Measurements from ENCODE around the gene CPEB3.

Gene CPEB3

GRCh38 chr10:92081641-92082040 lies 209.2 kb downstream of the CPEB3 start:
- Histone ChIP-seq H3K27me3 (ENCODE audit: insufficient read depth, low read length) (no peaks in the 10 kb centered on the region), H3K4me3 (ENCODE audit: low read length) (no peak overlapping the region), H2AFZ (ENCODE audit: low read depth, low read length) (no peak overlapping the region), H3K4me1 (ENCODE audit: insufficient read depth, low read length) (no peaks in the 10 kb centered on the region), H3K36me3 (ENCODE audit: insufficient read depth, low read length) (no peaks in the 10 kb centered on the region), H3K9me3 (ENCODE audit: low read length) (no peaks in the 10 kb centered on the region)

DNA sequence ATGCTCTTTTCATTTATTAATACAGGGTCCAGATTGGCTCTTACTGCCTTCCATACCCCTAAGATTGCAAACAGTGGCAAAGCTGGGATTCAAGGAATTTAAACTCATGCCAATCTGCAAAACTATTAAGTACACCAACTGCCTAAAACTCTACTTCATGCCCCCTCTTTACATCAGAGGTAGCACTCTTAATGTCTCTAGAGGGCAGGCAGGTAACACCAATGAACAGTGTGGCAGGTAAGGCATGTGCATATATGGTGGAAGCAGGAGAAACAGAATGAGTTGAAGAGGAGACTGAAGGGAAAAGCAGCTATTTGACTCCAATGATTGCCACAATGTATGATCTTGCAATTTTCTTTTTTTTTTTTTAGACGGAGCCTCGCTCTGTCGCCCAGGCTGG lies 210.6 kb downstream of the CPEB3 start:
- Histone ChIP-seq H3K27me3 (ENCODE audit: insufficient read depth, low read length) (no peaks in the 10 kb centered on the region), H3K9me3 (ENCODE audit: low read length) (no peaks in the 10 kb centered on the region), H2AFZ (ENCODE audit: low read depth, low read length) (no peak overlapping the region), H3K4me3 (ENCODE audit: low read length) (no peak overlapping the region), H3K4me1 (ENCODE audit: insufficient read depth, low read length) (no peaks in the 10 kb centered on the region), H3K36me3 (ENCODE audit: insufficient read depth, low read length) (no peaks in the 10 kb centered on the region)

- no peaks in the 10 kb centered on the region for H3K27me3 ChIP-seq (ENCODE audit: insufficient read depth, low read length)
- H3K9me3 ChIP-seq (ENCODE audit: low read length) = no peaks in the 10 kb centered on the region
- no peaks in the 10 kb centered on the region for H3K36me3 ChIP-seq (ENCODE audit: insufficient read depth, low read length)
- H2AFZ ChIP-seq (ENCODE audit: low read depth, low read length) = no peak overlapping the region
- H3K4me3 ChIP-seq (ENCODE audit: low read length) = no peak overlapping the region
- H3K4me1 ChIP-seq (ENCODE audit: insufficient read depth, low read length) = no peaks in the 10 kb centered on the region
Measured at GRCh38 chr10:92079003-92079402, 211.9 kb downstream of the CPEB3 start.

DNA sequence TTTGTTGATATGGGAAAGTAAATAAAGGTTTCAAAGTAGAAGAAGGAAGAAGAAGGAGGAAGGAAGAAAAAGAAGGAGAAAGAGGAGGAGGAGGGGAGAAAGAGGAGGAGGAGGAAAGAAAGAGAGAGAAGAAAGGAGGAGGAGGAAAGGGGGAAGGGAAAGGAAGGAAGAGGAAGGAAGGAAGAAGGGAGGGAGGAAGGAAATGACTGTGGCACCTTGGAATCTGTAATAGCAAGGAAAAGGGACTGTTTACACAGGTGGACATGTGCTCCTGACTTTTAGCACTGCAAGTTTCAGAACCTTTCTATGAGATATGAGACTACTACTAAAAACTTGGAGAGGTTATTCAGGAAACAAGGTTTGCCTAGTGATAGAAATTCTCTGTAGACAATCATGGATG lies 214.2 kb downstream of the CPEB3 start:
- Histone ChIP-seq H3K9me3 (ENCODE audit: low read length) (no peaks in the 10 kb centered on the region), H3K4me3 (ENCODE audit: low read length) (no peak overlapping the region), H3K36me3 (ENCODE audit: insufficient read depth, low read length) (no peaks in the 10 kb centered on the region), H3K27me3 (ENCODE audit: insufficient read depth, low read length) (no peaks in the 10 kb centered on the region), H2AFZ (ENCODE audit: low read depth, low read length) (no peak overlapping the region), H3K4me1 (ENCODE audit: insufficient read depth, low read length) (no peaks in the 10 kb centered on the region)

DNA sequence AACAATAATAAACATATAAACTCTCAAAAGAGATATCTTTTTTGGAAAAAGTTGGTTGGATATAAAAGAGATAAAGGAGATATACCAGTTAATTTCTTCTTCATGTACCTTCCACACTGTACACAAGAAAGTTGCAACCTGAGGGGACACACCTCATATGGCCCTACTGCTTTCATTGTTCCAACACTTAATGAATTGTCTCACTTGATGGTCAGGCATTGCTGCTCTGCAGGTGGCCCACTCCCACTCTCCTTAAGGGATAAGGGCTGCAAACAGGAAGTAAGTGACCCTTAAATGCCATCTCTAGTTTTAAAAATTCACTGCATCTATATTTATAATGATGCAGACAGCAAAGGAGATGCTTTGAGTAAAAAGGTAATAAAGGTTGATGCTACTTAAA lies 215.0 kb downstream of the CPEB3 start:
- H3K27me3 ChIP-seq (ENCODE audit: insufficient read depth, low read length) = no peaks in the 10 kb centered on the region
- H3K36me3 ChIP-seq (ENCODE audit: insufficient read depth, low read length) = no peaks in the 10 kb centered on the region
- no peaks in the 10 kb centered on the region for H3K9me3 ChIP-seq (ENCODE audit: low read length)

DNA sequence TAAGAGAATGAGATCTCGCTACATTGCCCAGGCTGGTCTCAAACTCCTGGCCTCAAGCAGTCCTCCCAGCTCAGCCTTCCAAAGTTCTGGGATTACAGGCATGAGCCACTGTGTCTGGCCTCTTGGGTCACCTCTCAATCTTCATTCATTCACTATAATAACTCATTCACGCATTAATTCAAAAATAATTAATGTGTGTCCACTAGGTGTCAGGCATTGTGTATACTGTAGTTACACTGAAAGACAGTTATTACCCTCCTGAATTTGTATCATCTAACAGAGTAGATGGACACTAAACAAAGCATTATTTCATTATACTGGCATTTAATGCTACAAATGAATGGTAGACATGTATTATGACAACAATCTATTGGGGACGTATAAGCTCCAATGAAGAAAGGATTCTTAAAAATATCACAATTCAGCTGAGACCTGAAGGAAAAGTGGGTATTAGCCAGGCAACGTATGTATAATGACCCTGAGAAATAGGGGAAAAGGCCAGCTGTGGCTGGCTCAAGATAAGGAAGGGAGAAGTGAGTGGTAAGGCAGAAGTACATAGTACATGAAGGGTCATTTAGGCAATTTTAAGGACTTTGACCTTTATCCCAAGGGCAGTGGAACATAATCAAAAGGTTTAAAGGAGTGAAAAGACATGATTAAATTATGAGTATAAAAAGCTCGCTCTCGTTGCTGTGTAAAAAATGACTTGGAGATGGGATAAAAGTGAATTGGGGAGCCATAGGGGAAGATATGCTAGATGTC lies 216.6 kb downstream of the CPEB3 start:
- Histone ChIP-seq H2AFZ (ENCODE audit: low read depth, low read length) (no peak overlapping the region), H3K9me3 (ENCODE audit: low read length) (no peaks in the 10 kb centered on the region), H3K36me3 (ENCODE audit: insufficient read depth, low read length) (no peaks in the 10 kb centered on the region), H3K27me3 (ENCODE audit: insufficient read depth, low read length) (no peaks in the 10 kb centered on the region), H3K4me3 (ENCODE audit: low read length) (no peak overlapping the region), H3K4me1 (ENCODE audit: insufficient read depth, low read length) (no peaks in the 10 kb centered on the region)

More for the DNA sequence above, 215.0 kb downstream of the CPEB3 start:
- no peak overlapping the region for H2AFZ ChIP-seq (ENCODE audit: low read depth, low read length)
- no peak overlapping the region for H3K4me3 ChIP-seq (ENCODE audit: low read length)
- no peaks in the 10 kb centered on the region for H3K4me1 ChIP-seq (ENCODE audit: insufficient read depth, low read length)

DNA sequence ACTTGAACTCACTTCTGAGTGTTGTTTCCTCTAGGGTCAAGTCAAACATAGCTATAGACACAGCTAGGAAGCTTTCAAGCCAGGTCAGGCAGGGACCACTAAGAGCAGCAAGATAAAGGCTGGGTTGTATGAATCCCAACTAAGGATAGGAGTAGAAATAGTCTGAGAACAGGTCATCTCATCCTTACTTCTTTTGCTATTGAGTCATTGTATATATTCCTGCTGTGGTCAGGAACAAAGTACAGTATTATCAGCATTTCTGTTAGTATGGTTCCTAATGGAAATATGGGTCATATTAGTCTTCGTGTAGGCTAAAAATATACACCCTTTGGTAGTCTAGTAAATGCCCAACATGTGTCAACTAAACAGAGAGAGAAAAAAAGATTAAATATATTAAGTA lies 222.0 kb downstream of the CPEB3 start:
- no peaks in the 10 kb centered on the region for H3K27me3 ChIP-seq (ENCODE audit: insufficient read depth, low read length)
- no peak overlapping the region for H3K4me3 ChIP-seq (ENCODE audit: low read length)
- H3K4me1 ChIP-seq (ENCODE audit: insufficient read depth, low read length) = no peaks in the 10 kb centered on the region
- no peaks in the 10 kb centered on the region for H3K9me3 ChIP-seq (ENCODE audit: low read length)
- H3K36me3 ChIP-seq (ENCODE audit: insufficient read depth, low read length) = no peaks in the 10 kb centered on the region
- no peak overlapping the region for H2AFZ ChIP-seq (ENCODE audit: low read depth, low read length)

DNA sequence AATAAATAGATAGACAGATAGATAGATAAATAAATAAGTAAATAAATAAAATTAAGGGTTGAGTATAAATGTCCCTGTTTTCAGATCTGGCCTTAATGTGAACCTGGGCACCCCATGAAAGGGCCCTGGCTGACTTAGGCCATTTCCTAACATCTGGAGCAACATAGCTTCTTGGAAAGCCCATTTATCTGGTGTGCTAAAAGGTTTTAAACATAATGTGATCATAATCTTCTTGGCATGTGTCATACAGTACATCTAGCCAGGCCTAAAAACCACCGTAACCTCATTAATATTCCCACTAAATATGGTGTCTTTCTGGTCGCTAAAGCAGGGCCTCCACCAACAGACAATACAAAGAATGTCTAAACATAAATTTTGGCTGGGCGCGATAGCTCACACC lies 224.5 kb downstream of the CPEB3 start:
- Histone ChIP-seq H3K4me3 (ENCODE audit: low read length) (no peak overlapping the region), H3K27me3 (ENCODE audit: insufficient read depth, low read length) (no peaks in the 10 kb centered on the region), H3K4me1 (ENCODE audit: insufficient read depth, low read length) (no peaks in the 10 kb centered on the region), H3K9me3 (ENCODE audit: low read length) (no peaks in the 10 kb centered on the region), H3K36me3 (ENCODE audit: insufficient read depth, low read length) (no peaks in the 10 kb centered on the region), H2AFZ (ENCODE audit: low read depth, low read length) (no peak overlapping the region)

GRCh38 chr10:92064506-92064905 lies 226.4 kb downstream of the CPEB3 start:
- Histone ChIP-seq H3K36me3 (ENCODE audit: insufficient read depth, low read length) (no peaks in the 10 kb centered on the region), H3K4me3 (ENCODE audit: low read length) (no peak overlapping the region), H3K9me3 (ENCODE audit: low read length) (no peaks in the 10 kb centered on the region), H3K4me1 (ENCODE audit: insufficient read depth, low read length) (no peaks in the 10 kb centered on the region), H2AFZ (ENCODE audit: low read depth, low read length) (no peak overlapping the region), H3K27me3 (ENCODE audit: insufficient read depth, low read length) (no peaks in the 10 kb centered on the region)

DNA sequence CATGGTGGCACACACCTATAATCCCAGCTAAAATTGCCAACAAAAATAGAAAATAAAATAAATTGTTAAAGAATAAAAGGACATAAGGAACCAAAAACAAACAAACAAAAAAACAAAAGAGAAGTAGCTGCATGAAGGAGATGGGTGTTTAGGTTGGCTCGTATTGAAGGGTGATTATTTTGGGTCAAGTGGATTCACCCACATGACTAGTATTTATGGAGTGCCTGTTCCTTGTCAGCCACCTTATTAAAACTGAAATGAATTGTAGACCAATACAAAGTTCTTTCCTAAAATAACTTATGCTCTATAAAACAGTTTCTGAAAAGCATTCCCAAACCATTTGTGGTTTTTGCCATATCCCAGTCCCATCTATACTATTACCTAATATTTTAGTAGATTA lies 228.6 kb downstream of the CPEB3 start:
- no peaks in the 10 kb centered on the region for H3K27me3 ChIP-seq (ENCODE audit: insufficient read depth, low read length)
- H3K36me3 ChIP-seq (ENCODE audit: insufficient read depth, low read length) = no peaks in the 10 kb centered on the region
- no peak overlapping the region for H2AFZ ChIP-seq (ENCODE audit: low read depth, low read length)
- H3K4me1 ChIP-seq (ENCODE audit: insufficient read depth, low read length) = no peaks in the 10 kb centered on the region
- H3K9me3 ChIP-seq (ENCODE audit: low read length) = no peaks in the 10 kb centered on the region
- H3K4me3 ChIP-seq (ENCODE audit: low read length) = no peak overlapping the region

- Histone ChIP-seq H2AFZ (ENCODE audit: low read depth, low read length) (no peak overlapping the region), H3K36me3 (ENCODE audit: insufficient read depth, low read length) (no peaks in the 10 kb centered on the region), H3K27me3 (ENCODE audit: insufficient read depth, low read length) (no peaks in the 10 kb centered on the region), H3K4me3 (ENCODE audit: low read length) (no peak overlapping the region), H3K9me3 (ENCODE audit: low read length) (no peaks in the 10 kb centered on the region), H3K4me1 (ENCODE audit: insufficient read depth, low read length) (no peaks in the 10 kb centered on the region)
Measured at GRCh38 chr10:92054807-92055206, 236.1 kb downstream of the CPEB3 start.

- no peak overlapping the region for H3K4me3 ChIP-seq (ENCODE audit: low read length)
- no peaks in the 10 kb centered on the region for H3K27me3 ChIP-seq (ENCODE audit: insufficient read depth, low read length)
- H3K4me1 ChIP-seq (ENCODE audit: insufficient read depth, low read length) = no peaks in the 10 kb centered on the region
- H3K9me3 ChIP-seq (ENCODE audit: low read length) = no peaks in the 10 kb centered on the region
- no peaks in the 10 kb centered on the region for H3K36me3 ChIP-seq (ENCODE audit: insufficient read depth, low read length)
- H2AFZ ChIP-seq (ENCODE audit: low read depth, low read length) = no peak overlapping the region
Measured at GRCh38 chr10:92052741-92053140, 238.1 kb downstream of the CPEB3 start.

- H3K4me3 ChIP-seq (ENCODE audit: low read length) = no peak overlapping the region
- H2AFZ ChIP-seq (ENCODE audit: low read depth, low read length) = no peak overlapping the region
Measured at GRCh38 chr10:92052088-92052487, 238.8 kb downstream of the CPEB3 start.

GRCh38 chr10:92047215-92047614 lies 243.7 kb downstream of the CPEB3 start:
- no peaks in the 10 kb centered on the region for H3K4me1 ChIP-seq (ENCODE audit: insufficient read depth, low read length)
- H3K4me3 ChIP-seq (ENCODE audit: low read length) = no peak overlapping the region
- no peaks in the 10 kb centered on the region for H3K27me3 ChIP-seq (ENCODE audit: insufficient read depth, low read length)
- no peaks in the 10 kb centered on the region for H3K36me3 ChIP-seq (ENCODE audit: insufficient read depth, low read length)
- H2AFZ ChIP-seq (ENCODE audit: low read depth, low read length) = no peak overlapping the region
- no peaks in the 10 kb centered on the region for H3K9me3 ChIP-seq (ENCODE audit: low read length)

More at GRCh38 chr10:92052088-92052487, 238.8 kb downstream of the CPEB3 start:
- no peaks in the 10 kb centered on the region for H3K27me3 ChIP-seq (ENCODE audit: insufficient read depth, low read length)
- no peaks in the 10 kb centered on the region for H3K4me1 ChIP-seq (ENCODE audit: insufficient read depth, low read length)
- no peaks in the 10 kb centered on the region for H3K9me3 ChIP-seq (ENCODE audit: low read length)
- no peaks in the 10 kb centered on the region for H3K36me3 ChIP-seq (ENCODE audit: insufficient read depth, low read length)

Data from neuron (in vitro differentiated cells).